T-cell (primary cell): ENCODE measurements around the gene JAZF1. TPM values are rescaled to one million over a fixed set of nuclear protein-coding genes. Genes with fewer than 3 reads are reported as not detected.

Experiments used
- ATAC-seq, 4 experiments: fragments of 200-7000 bp in 3 of 4; fragments of 150-1000 bp in 1 of 4; cut with Tn5 transposase; replicated peaks in 1 of 4; 1 replicate in 3 of 4; 2 replicates in 1 of 4; pipeline ENCODE4 v1.10.0; 2021; ENCODE audit warnings: moderate library complexity in 3 of 4, mild to moderate bottlenecking in 2 of 4, moderate number of reproducible peaks in 1 of 4
- CTCF ChIA-PET, 2 donors: fragments of 300-600 bp; sonication (Branson Sonifier 250); formaldehyde crosslinking; loops; one replicate each; lab custom pipeline; 2022; ENCODE audit warnings: antibody characterized with exemption in 2 of 2; lab: Charles Lee
- POLR2A ChIA-PET, 2 donors: fragments of 300-600 bp; sonication (Branson Sonifier 250); formaldehyde crosslinking; loops; one replicate each; lab custom pipeline; 2022; ENCODE audit warnings: antibody characterized with exemption in 2 of 2; lab: Charles Lee
- DNase-seq, 35 experiments: peaks; one replicate each; pipeline versions ENCODE4 v3.0.0 to v3.0.0-alpha.2; 2013 to 2023
- H3K27ac ChIP-seq: one replicate; pipeline ENCODE4 v1.5.1; 2013; ENCODE audit warnings: low read length
- H3K27me3 ChIP-seq, 2 experiments: replicated peaks in 1 of 2; 1 replicate in 1 of 2; 2 replicates in 1 of 2; pipeline versions ENCODE4 v1.6.1 to v1.7.0; 2013; ENCODE audit warnings: low read length in 1 of 2, mixed read lengths in 1 of 2; ENCODE audit not compliant: control insufficient read depth in 2 of 2, insufficient read depth in 2 of 2; ENCODE audit errors: extremely low read depth in 1 of 2
- H3K36me3 ChIP-seq, 2 donors: 1 replicate in 1 of 2; 2 replicates in 1 of 2; pipeline versions ENCODE4 v1.6.1 to v1.7.0; 2013; ENCODE audit warnings: low read length in 1 of 2; ENCODE audit not compliant: control insufficient read depth in 2 of 2, insufficient read depth in 1 of 2; ENCODE audit errors: extremely low read depth in 1 of 2
- H3K4me1 ChIP-seq, 2 experiments: 1 replicate in 1 of 2; 2 replicates in 1 of 2; pipeline versions ENCODE4 v1.6.1 to v1.7.0; 2013; ENCODE audit warnings: low read length in 2 of 2, mixed read lengths in 1 of 2; ENCODE audit not compliant: insufficient read depth in 2 of 2, control insufficient read depth in 1 of 2; ENCODE audit errors: extremely low read depth in 1 of 2
- H3K4me3 ChIP-seq, 2 donors: 1 replicate in 1 of 2; 2 replicates in 1 of 2; pipeline versions ENCODE4 v1.5.1 to v1.7.0; 2013; ENCODE audit warnings: mild to moderate bottlenecking in 2 of 2, low read length in 1 of 2, moderate library complexity in 1 of 2; ENCODE audit not compliant: control insufficient read depth in 1 of 2; ENCODE audit errors: extremely low read depth in 1 of 2
- H3K9me3 ChIP-seq: 2 replicates; pipeline ENCODE4 v1.7.0; 2013
- H3K27ac Mint-ChIP-seq, 2 donors: one replicate each; pipeline ENCODE4 v1.8.0; 2020 to 2021; ENCODE audit warnings: mild to moderate bottlenecking in 2 of 2, mixed read lengths in 2 of 2
- H3K27me3 Mint-ChIP-seq, 2 donors: one replicate each; pipeline ENCODE4 v1.8.0; 2021 to 2022; ENCODE audit warnings: mixed read lengths in 2 of 2
- H3K36me3 Mint-ChIP-seq: one replicate; pipeline ENCODE4 v1.8.0; 2021; ENCODE audit warnings: mixed read lengths
- H3K4me1 Mint-ChIP-seq, 3 donors: one replicate each; pipeline ENCODE4 v1.8.0; 2020 to 2022; ENCODE audit warnings: mixed read lengths in 3 of 3, mild to moderate bottlenecking in 1 of 3
- H3K4me3 Mint-ChIP-seq, 3 donors: one replicate each; pipeline ENCODE4 v1.8.0; 2020 to 2022; ENCODE audit warnings: mild to moderate bottlenecking in 3 of 3, mixed read lengths in 3 of 3, moderate library complexity in 3 of 3
- H3K9me3 Mint-ChIP-seq, 3 donors: one replicate each; pipeline ENCODE4 v1.8.0; 2020 to 2022; ENCODE audit warnings: mixed read lengths in 3 of 3
- WGBS: methylation state at CpG from one replicate; pipeline ENCODE4 v1.1.5; 2013; ENCODE audit warnings: missing lambda C conversion rate; ENCODE audit not compliant: insufficient coverage; 5-methylcytosine and 5-hydroxymethylcytosine counted together
- total RNA-seq, 35 experiments: library from RNA in 6 of 35; stranded (reverse) in 6 of 35; fragments of 120-200 nt in 1 of 35; gene quantifications; one replicate each; pipeline versions ENCODE4 v1.2.1 to v1.2.4 and lab custom pipeline; 2013 to 2026

Gene JAZF1
- total RNA-seq, 5 donors from 2014 or later (not counting 1 experiment from before 2014, with no cell fraction given): 9.6 to 22.1 (median 15.9) TPM

DNA sequence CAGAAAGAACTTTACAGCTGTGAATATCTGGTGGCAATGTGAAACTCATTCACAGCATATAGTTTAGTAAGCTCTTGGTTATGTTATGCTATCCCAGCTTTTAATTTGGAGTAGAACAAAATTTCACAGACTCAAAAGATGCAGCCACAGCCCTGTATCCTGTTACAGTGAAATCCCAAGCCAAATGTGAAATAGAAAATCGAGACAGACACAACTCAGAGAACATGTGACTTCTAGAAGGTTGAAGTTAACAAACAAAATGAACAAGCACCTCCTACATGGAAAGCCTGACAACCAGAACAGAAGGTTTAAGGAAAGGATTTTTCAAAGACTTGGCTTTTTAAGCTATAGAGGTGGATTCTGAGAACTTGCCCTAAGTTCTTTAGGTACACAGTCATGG lies 39.6 kb downstream of the JAZF1 start:
- ATAC-seq (no peak), DNase-seq (no peak)
- H3K27me3 ChIP-seq: no peaks in the 10 kb centered on the region
- H3K4me3 ChIP-seq: no peak overlapping the region
- no peak overlapping the region for H3K27ac Mint-ChIP-seq
- peaks cover 0 to 29% (median 11%) of the 10 kb centered on the region in 3 donors for H3K4me1 Mint-ChIP-seq
- H3K27me3 Mint-ChIP-seq: no peaks in the 10 kb centered on the region
- H3K36me3 ChIP-seq: no peaks in the 10 kb centered on the region
- CTCF ChIA-PET: interaction anchor here in 1 of 2 donors (0.6 kb wide), 1 partner anchor 1000 kb away, joined by 3 read pairs; no protein-coding TSS in a partner anchor
- H3K4me1 ChIP-seq: no peaks in the 10 kb centered on the region
- no peaks in the 10 kb centered on the region for H3K9me3 ChIP-seq
- no peak overlapping the region for H3K4me3 Mint-ChIP-seq
- H3K9me3 Mint-ChIP-seq: no peaks in the 10 kb centered on the region
- WGBS: no CpG with 5 or more reads among the region's 1 CpG
- POLR2A ChIA-PET: no interaction called here
- H3K36me3 Mint-ChIP-seq: peaks cover 23% of the 10 kb centered on the region
- no peak overlapping the region for H3K27ac ChIP-seq

DNA sequence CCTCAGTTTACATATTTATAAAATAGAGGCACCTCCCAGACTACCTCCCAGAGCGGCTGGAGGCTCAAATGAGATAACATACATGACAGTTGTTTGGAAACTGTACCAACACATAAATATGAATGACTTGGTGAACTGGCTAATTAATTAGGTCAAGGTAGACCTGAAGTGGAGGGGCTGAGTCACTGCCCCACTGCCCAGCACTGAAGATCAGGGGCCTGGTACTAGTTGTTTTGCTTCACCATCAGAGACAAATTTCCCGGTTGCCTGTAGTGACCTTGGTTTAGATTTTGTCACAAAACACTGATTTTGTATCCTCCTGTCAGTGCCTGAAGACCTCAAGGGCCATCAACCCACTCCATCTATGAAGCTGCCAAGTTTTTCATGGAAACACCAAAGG lies 41.8 kb downstream of the JAZF1 start:
- H3K27ac Mint-ChIP-seq: no peak overlapping the region
- no peaks in the 10 kb centered on the region for H3K4me1 ChIP-seq

DNA sequence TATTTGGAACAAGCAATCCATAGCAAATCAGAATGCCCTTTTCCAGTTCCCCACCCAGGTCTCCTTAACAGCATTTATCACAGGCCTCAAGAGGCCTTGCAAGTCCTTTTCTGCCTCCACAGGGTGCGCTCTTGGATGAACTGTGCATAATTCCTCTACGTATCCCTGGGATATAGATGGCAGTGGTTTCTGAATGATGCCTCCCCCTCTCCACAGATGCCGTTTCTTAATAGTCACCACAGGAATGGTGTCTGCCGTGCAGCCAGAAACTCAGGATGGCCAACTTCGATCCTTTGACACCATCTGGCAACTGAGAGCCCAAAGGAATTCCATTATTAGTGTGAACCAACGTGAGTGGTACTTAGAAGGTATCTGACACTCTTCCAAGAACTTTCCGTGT lies 43.1 kb downstream of the JAZF1 start:
- H3K27me3 ChIP-seq: no peaks in the 10 kb centered on the region

More for the DNA sequence above, 41.8 kb downstream of the JAZF1 start:
- ChIA-PET POLR2A (no interaction called here), CTCF (no interaction called here)
- no peaks in the 10 kb centered on the region for H3K27me3 ChIP-seq
- no peak for ATAC-seq
- Mint-ChIP-seq H3K4me3 (no peak overlapping the region), H3K9me3 (no peaks in the 10 kb centered on the region), H3K27me3 (no peaks in the 10 kb centered on the region), H3K36me3 (peaks cover 19% of the 10 kb centered on the region), H3K4me1 (peaks cover 0 to 37% (median 19%) of the 10 kb centered on the region in 3 donors)
- H3K27ac ChIP-seq: no peak overlapping the region
- DNase-seq: no peak
- H3K4me3 ChIP-seq: no peak overlapping the region
- no peaks in the 10 kb centered on the region for H3K9me3 ChIP-seq
- 86% methylated on average over 1 of the region's 2 CpGs for WGBS
- H3K36me3 ChIP-seq: no peaks in the 10 kb centered on the region

DNA sequence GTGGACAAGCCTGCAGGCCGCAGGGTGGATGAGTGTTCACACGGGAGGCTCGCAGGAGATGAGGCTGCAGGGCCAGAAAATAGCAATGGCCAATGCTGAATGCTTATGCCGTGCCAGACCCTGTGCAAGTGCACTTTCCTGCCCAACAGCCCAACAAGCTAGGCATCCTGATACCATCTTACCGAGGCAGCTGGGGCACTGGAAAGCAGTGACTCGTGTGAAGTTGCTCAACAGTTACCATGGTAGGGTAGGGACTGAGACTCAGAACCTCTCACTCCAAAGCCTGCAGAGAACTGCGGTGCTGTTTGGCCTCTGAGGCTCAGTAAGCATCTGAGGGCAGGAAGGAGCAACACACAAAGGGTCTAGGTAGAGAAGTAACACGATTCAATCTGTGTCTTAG lies 43.7 kb downstream of the JAZF1 start:
- Mint-ChIP-seq H3K4me3 (no peak overlapping the region), H3K9me3 (no peaks in the 10 kb centered on the region), H3K36me3 (peaks cover 25% of the 10 kb centered on the region), H3K4me1 (peaks cover 0 to 41% (median 22%) of the 10 kb centered on the region in 3 donors), H3K27me3 (no peaks in the 10 kb centered on the region), H3K27ac (no peak overlapping the region)
- H3K4me3 ChIP-seq: no peak overlapping the region
- H3K9me3 ChIP-seq: no peaks in the 10 kb centered on the region
- H3K4me1 ChIP-seq: no peaks in the 10 kb centered on the region
- no peak overlapping the region for H3K27ac ChIP-seq
- DNase-seq (no peak), ATAC-seq (no peak)
- POLR2A ChIA-PET: no interaction called here
- CTCF ChIA-PET: no interaction called here
- 100% methylated on average over 6 of the region's 8 CpGs for WGBS
- no peaks in the 10 kb centered on the region for H3K27me3 ChIP-seq
- H3K36me3 ChIP-seq: no peaks in the 10 kb centered on the region

More for the DNA sequence above, 43.1 kb downstream of the JAZF1 start:
- DNase-seq (no peak), ATAC-seq (no peak)
- ChIA-PET POLR2A (no interaction called here), CTCF (no interaction called here)
- Histone ChIP-seq H3K36me3 (no peaks in the 10 kb centered on the region), H3K27ac (no peak overlapping the region), H3K4me1 (no peaks in the 10 kb centered on the region), H3K9me3 (no peaks in the 10 kb centered on the region), H3K4me3 (no peak overlapping the region)
- WGBS: no CpG with 5 or more reads among the region's 7 CpGs
- no peaks in the 10 kb centered on the region for H3K27me3 Mint-ChIP-seq
- H3K27ac Mint-ChIP-seq: no peak overlapping the region
- H3K4me3 Mint-ChIP-seq: no peak overlapping the region
- H3K4me1 Mint-ChIP-seq: peaks cover 0 to 44% (median 24%) of the 10 kb centered on the region in 3 donors
- H3K36me3 Mint-ChIP-seq: peaks cover 25% of the 10 kb centered on the region
- no peaks in the 10 kb centered on the region for H3K9me3 Mint-ChIP-seq

DNA sequence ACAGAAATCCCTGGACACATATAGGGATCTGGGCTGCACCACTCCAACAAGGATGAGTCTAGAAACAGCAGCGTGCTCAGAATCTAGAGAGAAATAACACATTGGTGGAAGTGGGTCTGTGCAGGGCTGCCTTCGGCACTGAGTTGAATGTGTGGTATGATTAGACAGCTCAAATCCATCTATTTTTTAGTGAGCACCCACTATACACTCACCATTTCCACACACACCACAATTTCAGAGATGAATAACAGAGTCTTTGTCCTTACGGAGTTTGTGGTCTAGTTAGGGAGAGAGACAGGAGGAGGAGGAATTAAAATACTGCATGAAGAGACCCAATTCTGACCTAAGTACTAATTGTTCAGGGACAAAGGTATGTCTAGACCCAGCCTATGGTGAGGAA lies 44.2 kb downstream of the JAZF1 start:
- no peaks in the 10 kb centered on the region for H3K9me3 Mint-ChIP-seq
- WGBS: 40% methylated on average over 1 of the region's 3 CpGs
- peaks cover 0 to 40% (median 22%) of the 10 kb centered on the region in 3 donors for H3K4me1 Mint-ChIP-seq
- no peak for DNase-seq
- no peak for ATAC-seq
- H3K4me3 Mint-ChIP-seq: no peak overlapping the region
- no peaks in the 10 kb centered on the region for H3K27me3 Mint-ChIP-seq
- Histone ChIP-seq H3K4me1 (no peaks in the 10 kb centered on the region), H3K27ac (no peak overlapping the region), H3K36me3 (no peaks in the 10 kb centered on the region), H3K9me3 (no peaks in the 10 kb centered on the region), H3K27me3 (no peaks in the 10 kb centered on the region), H3K4me3 (no peak overlapping the region)
- H3K27ac Mint-ChIP-seq: no peak overlapping the region
- ChIA-PET POLR2A (no interaction called here), CTCF (no interaction called here)
- H3K36me3 Mint-ChIP-seq: peaks cover 25% of the 10 kb centered on the region

DNA sequence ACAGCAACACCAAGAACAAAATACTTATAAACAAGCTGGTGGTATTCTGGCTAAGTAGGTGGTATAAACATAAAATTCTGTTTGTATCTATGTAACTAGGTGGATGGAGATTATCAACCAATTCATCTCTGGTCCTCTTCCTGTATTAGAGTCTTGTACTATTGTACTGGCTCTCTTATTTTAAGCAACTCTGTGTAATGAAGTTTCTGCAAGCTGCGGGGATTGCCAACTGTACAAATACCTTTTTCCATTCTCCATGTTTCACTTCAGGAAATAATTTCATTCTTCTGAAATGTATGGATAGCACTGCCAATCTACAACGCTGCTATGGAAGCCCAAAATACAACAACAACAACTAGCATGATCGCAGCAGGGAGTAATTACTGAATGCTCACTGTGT lies 44.8 kb downstream of the JAZF1 start:
- H3K4me1 Mint-ChIP-seq: peaks cover 0 to 40% (median 22%) of the 10 kb centered on the region in 3 donors
- CTCF ChIA-PET: interaction anchor here in 1 of 2 donors (0.8 kb wide), 1 partner anchor 39 kb away, joined by 3 read pairs; no protein-coding TSS in a partner anchor
- peak in 1 of 4 experiments; percentile 30 for ATAC-seq

More for the DNA sequence above, 44.8 kb downstream of the JAZF1 start:
- POLR2A ChIA-PET: interaction anchor here in 1 of 2 donors (0.6 kb wide), 1 partner anchor 23 kb away, joined by 3 read pairs; no protein-coding TSS in a partner anchor
- Mint-ChIP-seq H3K27me3 (no peaks in the 10 kb centered on the region), H3K9me3 (no peaks in the 10 kb centered on the region), H3K36me3 (peaks cover 25% of the 10 kb centered on the region), H3K27ac (no peak overlapping the region), H3K4me3 (no peak overlapping the region)
- Histone ChIP-seq H3K4me1 (no peaks in the 10 kb centered on the region), H3K27ac (no peak overlapping the region), H3K4me3 (no peak overlapping the region), H3K9me3 (no peaks in the 10 kb centered on the region), H3K27me3 (no peaks in the 10 kb centered on the region), H3K36me3 (no peaks in the 10 kb centered on the region)
- WGBS: 80% methylated on average over 1 of the region's 3 CpGs
- DNase-seq: no peak
